HUES64 (cell line): ENCODE results near the gene SKP1.

Experiments used
- H3K27ac ChIP-seq: 2 replicates; pipeline ENCODE4 v1.7.0; 2013; ENCODE audit warnings: low read depth, low read length, inconsistent platforms
- H3K27me3 ChIP-seq: 2 replicates; pipeline ENCODE4 v1.6.1; 2013; ENCODE audit warnings: mild to moderate bottlenecking, low read length; ENCODE audit not compliant: insufficient read depth
- H3K36me3 ChIP-seq: 2 replicates; pipeline ENCODE4 v1.6.1; 2013; ENCODE audit warnings: mild to moderate bottlenecking, low read length; ENCODE audit not compliant: insufficient read depth
- H3K4me1 ChIP-seq: 2 replicates; pipeline ENCODE4 v1.6.1; 2013; ENCODE audit warnings: mild to moderate bottlenecking, low read length, moderate library complexity; ENCODE audit not compliant: insufficient read depth
- H3K4me3 ChIP-seq: 2 replicates; pipeline ENCODE4 v1.5.1; 2013; ENCODE audit warnings: mild to moderate bottlenecking, low read length, moderate library complexity
- H3K9ac ChIP-seq: 2 replicates; pipeline ENCODE4 v1.6.1; 2013; ENCODE audit warnings: mild to moderate bottlenecking, low read depth, low read length
- H3K9me3 ChIP-seq: 2 replicates; pipeline ENCODE4 v1.6.1; 2013; ENCODE audit warnings: low read depth, low read length; ENCODE audit not compliant: insufficient read depth
- WGBS: fragments of 150-250, 120-280 bp; methylation state at CpG from one replicate; pipeline ENCODE4 v1.1.7; 2013; ENCODE audit warnings: missing lambda C conversion rate; 5-methylcytosine and 5-hydroxymethylcytosine counted together

The SKP1 gene

GRCh38 chr5:134114886-134115805 is 61.6 kb downstream of the SKP1 start:
- Histone ChIP-seq H3K36me3 (peaks cover 9% of the 10 kb centered on the region; the same call in 1 of the 2 replicates), H3K27me3 (peaks cover 27% of the 10 kb centered on the region), H3K4me3 (peak overlapping the region; percentile 75), H3K9me3 (no peaks in the 10 kb centered on the region), H3K27ac (peak overlapping the region; percentile 59; the same call in 1 of the 2 replicates), H3K4me1 (peaks cover 12% of the 10 kb centered on the region), H3K9ac (peak overlapping the region; percentile 57)
- WGBS: under 1% methylated on average over 107 of the region's 110 CpGs

- no peaks in the 10 kb centered on the region for H3K9me3 ChIP-seq
- H3K4me1 ChIP-seq: peaks cover 12% of the 10 kb centered on the region
- H3K36me3 ChIP-seq: peaks cover 9% of the 10 kb centered on the region; the same call in 1 of the 2 replicates
- H3K27ac ChIP-seq: peak within 1 kb of the TSS; percentile 59; the same call in 1 of the 2 replicates
- H3K27me3 ChIP-seq: peaks cover 27% of the 10 kb centered on the region
- H3K9ac ChIP-seq: peak within 1 kb of the TSS; percentile 57
- H3K4me3 ChIP-seq: peak within 1 kb of the TSS; percentile 75
- WGBS: 17% methylated on average over 90 of the region's 90 CpGs
These were observed 62.6 kb downstream of the SKP1 start, which contains the start of gene TCF7 for GRCh38 chr5:134113902-134114875. TSS of gene TCF7 (plus strand) at chr5:134114681. CDS start at chr5:134114907, 226 bp downstream.

GRCh38 chr5:134113363-134113889 is 63.3 kb downstream of the SKP1 start:
- H3K9ac ChIP-seq: no peak overlapping the region
- peaks cover 27% of the 10 kb centered on the region for H3K27me3 ChIP-seq
- H3K27ac ChIP-seq: no peak overlapping the region
- H3K4me3 ChIP-seq: peak overlapping the region; percentile 75
- peaks cover 9% of the 10 kb centered on the region; the same call in 1 of the 2 replicates for H3K36me3 ChIP-seq
- 90% methylated on average over 30 of the region's 30 CpGs for WGBS
- peaks cover 12% of the 10 kb centered on the region for H3K4me1 ChIP-seq
- H3K9me3 ChIP-seq: no peaks in the 10 kb centered on the region

GRCh38 chr5:134112726-134113362 is 63.9 kb downstream of the SKP1 start:
- no peak overlapping the region for H3K4me3 ChIP-seq
- H3K27me3 ChIP-seq: peaks cover 27% of the 10 kb centered on the region
- H3K4me1 ChIP-seq: peaks cover 12% of the 10 kb centered on the region
- no peak overlapping the region for H3K27ac ChIP-seq
- 93% methylated on average over 18 of the region's 18 CpGs for WGBS
- H3K36me3 ChIP-seq: peaks cover 9% of the 10 kb centered on the region; the same call in 1 of the 2 replicates
- H3K9me3 ChIP-seq: no peaks in the 10 kb centered on the region
- no peak overlapping the region for H3K9ac ChIP-seq

GRCh38 chr5:134111741-134112647 is 64.8 kb downstream of the SKP1 start:
- no peak overlapping the region for H3K9ac ChIP-seq
- peaks cover 27% of the 10 kb centered on the region for H3K27me3 ChIP-seq
- 89% methylated on average over 6 of the region's 6 CpGs for WGBS
- peaks cover 3% of the 10 kb centered on the region; the same call in 1 of the 2 replicates for H3K36me3 ChIP-seq
- H3K4me1 ChIP-seq: peaks cover 12% of the 10 kb centered on the region
- H3K9me3 ChIP-seq: no peaks in the 10 kb centered on the region
- H3K4me3 ChIP-seq: no peak overlapping the region
- no peak overlapping the region for H3K27ac ChIP-seq

- Histone ChIP-seq H3K9me3 (no peaks in the 10 kb centered on the region), H3K27me3 (peaks cover 27% of the 10 kb centered on the region), H3K36me3 (no peaks in the 10 kb centered on the region), H3K4me1 (peaks cover 8% of the 10 kb centered on the region), H3K9ac (no peak overlapping the region), H3K27ac (no peak overlapping the region), H3K4me3 (no peak overlapping the region)
- WGBS: 60% methylated on average over 10 of the region's 10 CpGs
These were observed 66.4 kb downstream of the SKP1 start for GRCh38 chr5:134110382-134110781.

GRCh38 chr5:134107779-134108178 is 69.0 kb downstream of the SKP1 start:
- peaks cover 14% of the 10 kb centered on the region for H3K27me3 ChIP-seq
- no peak overlapping the region for H3K4me3 ChIP-seq
- H3K36me3 ChIP-seq: no peaks in the 10 kb centered on the region
- H3K4me1 ChIP-seq: peaks cover 5% of the 10 kb centered on the region; the same call in 1 of the 2 replicates
- H3K27ac ChIP-seq: no peak overlapping the region
- H3K9ac ChIP-seq: no peak overlapping the region
- no peaks in the 10 kb centered on the region for H3K9me3 ChIP-seq
- WGBS: 89% methylated on average over 3 of the region's 3 CpGs

- Histone ChIP-seq H3K27me3 (peaks cover 8% of the 10 kb centered on the region; the same call in 1 of the 2 replicates), H3K36me3 (no peaks in the 10 kb centered on the region), H3K9me3 (no peaks in the 10 kb centered on the region), H3K9ac (no peak overlapping the region), H3K4me3 (no peak overlapping the region), H3K27ac (no peak overlapping the region), H3K4me1 (peaks cover 5% of the 10 kb centered on the region; the same call in 1 of the 2 replicates)
- 89% methylated on average over 10 of the region's 10 CpGs for WGBS
These were observed 69.6 kb downstream of the SKP1 start for GRCh38 chr5:134106991-134107701.

GRCh38 chr5:134103998-134104654 is 72.6 kb downstream of the SKP1 start:
- H3K4me1 ChIP-seq: peaks cover 26% of the 10 kb centered on the region
- H3K9me3 ChIP-seq: no peaks in the 10 kb centered on the region
- H3K27ac ChIP-seq: no peak overlapping the region
- WGBS: 91% methylated on average over 11 of the region's 11 CpGs
- no peak overlapping the region for H3K9ac ChIP-seq
- H3K27me3 ChIP-seq: peaks cover 8% of the 10 kb centered on the region; the same call in 1 of the 2 replicates
- no peaks in the 10 kb centered on the region for H3K36me3 ChIP-seq
- H3K4me3 ChIP-seq: no peak overlapping the region
